Measurements from ENCODE around the gene GRM6.

The GRM6 gene

GRCh38 chr5:179008667-179009066, 13.5 kb upstream of the GRM6 start:
- no peak overlapping the region for H3K4me3 ChIP-seq (IDR thresholded peaks at IDR 0.05; ENCODE audit: insufficient read depth, low read depth, low read length)
- no peak overlapping the region for H2AFZ ChIP-seq (ENCODE audit: low read depth)
- no peaks in the 10 kb centered on the region for H4K20me1 ChIP-seq (ENCODE audit: insufficient read depth)
- H3K4me2 ChIP-seq: no peak overlapping the region
- H3K36me3 ChIP-seq (ENCODE audit: insufficient read depth): no peaks in the 10 kb centered on the region
- no peak for TF ChIP-seq CTCF (conservative IDR thresholded peaks at IDR 0.05; ENCODE audit: low read depth, low read length)
- H3K4me1 ChIP-seq (ENCODE audit: low read depth, poor library complexity, severe bottlenecking): no peaks in the 10 kb centered on the region
- no peaks in the 10 kb centered on the region for H3K79me2 ChIP-seq (ENCODE audit: insufficient read depth, low read depth)
- H3K27ac ChIP-seq: no peak overlapping the region
- H3K9ac ChIP-seq: no peak overlapping the region
- no peaks in the 10 kb centered on the region for H3K27me3 ChIP-seq (ENCODE audit: insufficient read depth, low read depth)

GRCh38 chr5:179006564-179006963, 11.4 kb upstream of the GRM6 start:
- Histone ChIP-seq H3K9ac (no peak overlapping the region), H3K27me3 (ENCODE audit: insufficient read depth, low read depth) (no peaks in the 10 kb centered on the region), H2AFZ (ENCODE audit: low read depth) (no peak overlapping the region), H3K36me3 (ENCODE audit: insufficient read depth) (no peaks in the 10 kb centered on the region), H4K20me1 (ENCODE audit: insufficient read depth) (no peaks in the 10 kb centered on the region), H3K4me2 (no peak overlapping the region), H3K4me1 (ENCODE audit: low read depth, poor library complexity, severe bottlenecking) (no peaks in the 10 kb centered on the region), H3K79me2 (ENCODE audit: insufficient read depth, low read depth) (no peaks in the 10 kb centered on the region), H3K4me3 (IDR thresholded peaks at IDR 0.05; ENCODE audit: insufficient read depth, low read depth, low read length) (no peak overlapping the region), H3K27ac (no peak overlapping the region)
- TF ChIP-seq CTCF (conservative IDR thresholded peaks at IDR 0.05; ENCODE audit: low read depth, low read length): no peak

GRCh38 chr5:178998441-178998840, 3.3 kb upstream of the GRM6 start:
- H3K4me2 ChIP-seq: no peak overlapping the region
- H3K27me3 ChIP-seq (ENCODE audit: insufficient read depth, low read depth): no peaks in the 10 kb centered on the region
- no peak overlapping the region for H3K9ac ChIP-seq

GRCh38 chr5:178997191-178997590, 2.1 kb upstream of the GRM6 start:
- no peaks in the 10 kb centered on the region for H3K36me3 ChIP-seq (ENCODE audit: insufficient read depth)
- no peak overlapping the region for H3K9ac ChIP-seq
- no peaks in the 10 kb centered on the region for H3K79me2 ChIP-seq (ENCODE audit: insufficient read depth, low read depth)
- no peaks in the 10 kb centered on the region for H3K27me3 ChIP-seq (ENCODE audit: insufficient read depth, low read depth)
- no peaks in the 10 kb centered on the region for H4K20me1 ChIP-seq (ENCODE audit: insufficient read depth)
- H3K4me3 ChIP-seq (IDR thresholded peaks at IDR 0.05; ENCODE audit: insufficient read depth, low read depth, low read length): no peak overlapping the region
- no peak overlapping the region for H2AFZ ChIP-seq (ENCODE audit: low read depth)
- TF ChIP-seq CTCF (conservative IDR thresholded peaks at IDR 0.05; ENCODE audit: low read depth, low read length): no peak
- H3K4me1 ChIP-seq (ENCODE audit: low read depth, poor library complexity, severe bottlenecking): no peaks in the 10 kb centered on the region
- no peak overlapping the region for H3K4me2 ChIP-seq
- no peak overlapping the region for H3K27ac ChIP-seq

More at GRCh38 chr5:178998441-178998840, 3.3 kb upstream of the GRM6 start:
- Histone ChIP-seq H3K79me2 (ENCODE audit: insufficient read depth, low read depth) (no peaks in the 10 kb centered on the region), H3K4me1 (ENCODE audit: low read depth, poor library complexity, severe bottlenecking) (no peaks in the 10 kb centered on the region), H3K36me3 (ENCODE audit: insufficient read depth) (no peaks in the 10 kb centered on the region), H3K27ac (no peak overlapping the region), H3K4me3 (IDR thresholded peaks at IDR 0.05; ENCODE audit: insufficient read depth, low read depth, low read length) (no peak overlapping the region), H4K20me1 (ENCODE audit: insufficient read depth) (no peaks in the 10 kb centered on the region), H2AFZ (ENCODE audit: low read depth) (no peak overlapping the region)
- no peak for TF ChIP-seq CTCF (conservative IDR thresholded peaks at IDR 0.05; ENCODE audit: low read depth, low read length)
